NCI-H1436 (cell line): ENCODE results near the gene SOBP.

Source experiments
- DNase-seq: peaks from one replicate; lab custom pipeline; 2025; lab: John Stamatoyannopoulos, UW

SOBP gene

DNA sequence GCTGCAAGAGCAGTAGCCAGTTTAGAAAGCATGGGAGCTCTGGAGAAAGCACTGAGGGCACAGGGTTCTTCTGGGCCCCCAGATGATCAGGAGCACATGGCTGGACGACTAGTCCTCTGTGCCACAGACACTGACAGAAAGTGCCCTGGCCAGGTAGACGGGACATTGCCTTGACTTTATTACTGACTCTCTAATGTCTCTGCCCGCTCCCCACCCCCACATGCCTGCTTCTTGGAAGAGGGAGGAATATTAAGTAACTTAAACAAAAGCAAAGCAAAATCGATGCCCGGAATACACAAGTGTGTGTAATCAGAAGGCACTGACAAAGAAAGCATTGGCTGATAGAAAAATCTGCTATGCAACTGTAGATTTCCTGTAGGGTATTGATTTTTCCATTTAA is 99.3 kb downstream of the SOBP start:
- no peak for DNase-seq

DNA sequence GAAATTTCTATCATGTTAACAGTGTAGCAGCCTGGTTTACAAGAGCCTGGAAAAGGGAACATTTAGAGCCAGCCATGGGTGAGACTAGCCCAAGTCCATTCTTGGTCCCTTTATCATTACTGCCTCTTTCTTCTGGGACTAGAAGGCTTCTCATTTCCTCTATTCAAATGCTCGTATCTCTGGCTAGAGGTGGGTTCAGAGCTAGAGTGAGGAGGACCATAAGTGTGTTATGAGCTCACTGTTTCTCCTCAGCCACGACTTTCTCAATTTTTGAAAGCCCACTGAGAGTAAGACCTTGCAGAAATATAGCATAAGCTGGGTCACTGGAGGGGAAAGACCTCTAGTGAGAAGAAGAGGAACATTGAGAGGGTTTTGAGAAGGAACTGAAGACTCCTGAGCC is 100.0 kb downstream of the SOBP start:
- DNase-seq = no peak

DNA sequence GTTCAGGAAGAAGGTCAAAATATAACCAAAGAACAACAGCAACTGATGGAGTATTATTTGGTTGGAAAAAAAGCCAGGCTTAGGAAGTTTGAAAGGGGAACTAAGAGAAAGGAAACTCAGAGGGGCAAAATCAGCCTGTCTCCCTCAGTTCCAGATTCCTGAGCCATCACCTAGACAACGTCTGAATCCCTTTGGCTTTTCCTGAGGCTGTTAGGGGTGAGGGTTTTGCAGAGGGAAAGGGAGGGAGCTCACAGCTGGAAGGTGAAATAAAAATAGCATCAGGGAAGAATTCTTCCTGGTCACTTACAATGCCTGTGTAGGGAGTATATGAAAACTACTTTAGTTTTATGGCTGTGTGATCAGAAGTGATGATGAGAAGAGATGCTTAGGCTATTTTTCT is 100.5 kb downstream of the SOBP start:
- DNase-seq = no peak

DNA sequence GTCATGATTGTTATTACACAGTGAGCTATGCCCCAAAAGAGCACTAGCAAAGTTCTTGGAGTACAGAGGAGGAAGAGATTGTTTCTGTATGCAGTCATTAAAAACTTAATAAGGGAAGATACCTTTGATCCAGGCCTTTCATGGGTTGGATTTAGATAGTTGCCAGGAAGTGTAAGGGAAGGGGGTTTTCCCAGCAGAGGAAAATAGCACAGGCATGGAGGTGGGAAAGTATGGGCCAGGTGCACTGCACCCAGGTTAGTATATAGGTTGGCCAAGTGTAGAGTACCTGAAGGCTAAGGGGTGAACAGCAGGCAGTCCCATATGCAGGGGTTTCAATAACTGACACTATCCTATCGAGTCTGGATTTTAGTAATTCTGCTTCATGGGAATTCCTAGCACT is 101.4 kb downstream of the SOBP start:
- DNase-seq = no peak

DNA sequence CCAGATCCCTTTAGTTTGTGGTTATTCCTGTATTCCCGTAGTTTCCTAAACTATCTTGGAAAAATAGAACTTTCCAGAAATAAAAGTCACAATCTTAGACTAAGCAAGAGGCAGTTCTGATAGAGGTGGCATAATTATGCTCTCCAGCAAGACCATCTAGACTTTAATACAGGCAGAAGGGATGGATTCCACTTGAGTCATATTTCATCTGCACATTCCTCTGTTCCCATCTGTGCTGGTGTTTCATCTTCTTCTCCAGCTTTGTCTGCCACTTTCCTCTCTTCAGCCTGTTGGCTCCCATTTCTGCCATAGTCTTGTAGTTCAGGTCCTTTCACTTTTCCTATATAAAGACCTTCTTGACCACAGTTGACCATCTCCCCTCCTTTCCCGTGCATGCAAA is 102.9 kb downstream of the SOBP start:
- DNase-seq = no peak

DNA sequence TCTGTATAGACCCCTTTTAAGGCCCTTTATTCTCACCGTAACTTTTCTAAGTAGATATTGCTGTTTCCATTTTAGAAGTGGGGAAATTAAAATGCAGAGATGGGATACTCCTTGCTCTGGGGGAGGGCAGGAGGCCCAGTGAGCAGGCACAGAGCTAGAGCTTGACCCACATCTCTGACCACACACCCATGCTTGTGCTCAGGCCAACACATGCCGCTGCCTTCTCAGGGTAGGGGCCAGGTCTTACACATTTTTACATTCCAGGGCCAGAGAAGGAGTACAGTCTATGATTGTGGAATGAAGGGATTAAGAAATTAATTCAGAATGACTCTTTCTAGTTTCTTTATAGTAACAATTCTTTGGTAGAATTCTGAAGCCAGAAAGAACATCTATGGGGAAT is 104.8 kb downstream of the SOBP start:
- no peak for DNase-seq

DNA sequence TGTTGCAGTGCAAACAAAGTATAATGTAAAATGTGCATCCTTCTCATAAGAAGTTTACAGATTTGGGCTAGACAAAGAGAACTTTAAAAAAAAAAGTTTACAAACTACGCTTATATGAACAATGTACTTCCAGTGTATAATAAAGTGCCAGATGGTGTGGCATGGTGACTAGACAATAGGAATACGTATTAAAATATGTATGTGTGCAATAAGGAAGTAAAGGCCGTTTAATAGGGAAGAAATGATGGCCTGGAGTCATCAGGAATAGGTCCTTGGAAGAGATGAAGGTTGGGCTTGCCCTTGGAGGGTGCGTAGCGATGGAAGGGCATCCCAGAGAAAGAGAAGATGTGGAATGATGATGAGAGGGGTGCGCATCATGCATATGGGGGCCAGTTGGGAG is 108.2 kb downstream of the SOBP start:
- no peak for DNase-seq

DNA sequence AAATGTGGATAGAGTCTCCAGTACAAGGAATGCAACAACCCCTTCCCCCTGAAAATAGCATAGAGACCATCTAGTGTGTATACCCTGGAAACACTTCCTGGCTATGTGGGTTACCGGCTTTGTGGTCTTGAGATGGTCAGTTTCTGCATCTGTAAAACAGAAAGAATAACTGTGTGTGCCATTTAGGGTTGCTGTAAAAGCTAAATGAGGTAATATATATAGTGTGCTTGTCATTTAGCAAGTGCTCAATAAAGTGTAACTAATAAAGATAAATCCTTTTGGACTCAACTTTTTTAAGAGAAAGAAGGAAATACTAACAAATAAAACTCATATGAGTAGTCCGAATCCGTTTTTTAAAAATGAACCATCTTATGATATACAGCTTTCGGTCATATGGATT is 109.1 kb downstream of the SOBP start:
- no peak for DNase-seq

DNA sequence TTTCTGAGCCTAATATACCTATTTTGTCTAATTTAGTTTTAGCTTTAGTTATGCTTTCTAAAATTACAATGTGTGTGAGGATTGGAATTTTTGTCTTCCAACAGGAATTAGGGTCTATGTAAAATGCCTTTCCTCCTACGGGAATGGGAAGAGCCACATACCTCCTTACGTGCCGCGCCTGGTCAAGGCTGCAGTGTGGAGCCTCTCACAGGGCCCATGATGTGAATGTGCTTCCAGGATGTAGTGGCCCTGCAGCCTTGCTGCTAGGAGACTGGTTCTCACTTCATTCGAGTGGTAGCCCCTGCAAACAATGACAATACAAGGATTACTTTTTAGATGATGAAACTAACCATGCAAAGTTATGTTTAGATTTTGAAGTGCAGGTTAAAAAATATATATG is 110.2 kb downstream of the SOBP start:
- DNase-seq = no peak

DNA sequence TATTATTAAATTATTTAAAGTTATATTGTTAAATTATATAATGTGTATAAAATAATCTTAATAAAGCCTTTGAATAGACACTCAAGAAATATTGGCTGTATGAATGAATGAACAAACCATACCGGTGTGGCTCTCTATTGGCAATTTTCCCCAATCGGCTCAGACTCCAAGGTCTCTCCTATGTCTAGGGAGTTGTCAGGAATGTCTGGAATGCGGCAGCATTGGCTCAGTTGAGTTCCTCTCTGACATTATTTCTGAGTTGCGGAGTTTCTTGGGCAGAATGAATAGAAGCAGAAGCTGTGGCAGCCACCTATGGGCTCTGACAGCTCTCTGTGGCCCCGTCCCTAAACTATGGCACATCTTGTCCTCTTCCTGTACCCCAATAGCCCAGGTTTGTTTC is 111.0 kb downstream of the SOBP start:
- DNase-seq = no peak

DNA sequence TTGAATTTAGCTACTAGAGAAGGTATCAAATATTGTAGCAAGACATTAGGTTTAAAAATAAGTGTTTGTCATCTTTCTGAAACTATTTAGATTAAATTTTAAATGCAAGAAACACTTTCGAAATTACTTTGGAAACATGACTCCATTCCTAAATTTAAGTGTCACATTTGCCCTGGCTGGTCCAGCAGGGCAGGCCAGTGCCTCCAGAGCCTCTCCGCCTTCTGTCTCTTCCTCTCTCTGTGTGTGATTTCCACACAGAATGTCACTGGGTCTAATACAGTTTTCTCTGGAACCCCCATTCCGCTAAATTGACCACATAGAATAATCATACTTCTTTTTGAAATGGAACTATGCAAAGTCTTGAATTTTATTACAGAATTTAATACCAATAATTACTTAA is 111.5 kb downstream of the SOBP start:
- no peak for DNase-seq

DNA sequence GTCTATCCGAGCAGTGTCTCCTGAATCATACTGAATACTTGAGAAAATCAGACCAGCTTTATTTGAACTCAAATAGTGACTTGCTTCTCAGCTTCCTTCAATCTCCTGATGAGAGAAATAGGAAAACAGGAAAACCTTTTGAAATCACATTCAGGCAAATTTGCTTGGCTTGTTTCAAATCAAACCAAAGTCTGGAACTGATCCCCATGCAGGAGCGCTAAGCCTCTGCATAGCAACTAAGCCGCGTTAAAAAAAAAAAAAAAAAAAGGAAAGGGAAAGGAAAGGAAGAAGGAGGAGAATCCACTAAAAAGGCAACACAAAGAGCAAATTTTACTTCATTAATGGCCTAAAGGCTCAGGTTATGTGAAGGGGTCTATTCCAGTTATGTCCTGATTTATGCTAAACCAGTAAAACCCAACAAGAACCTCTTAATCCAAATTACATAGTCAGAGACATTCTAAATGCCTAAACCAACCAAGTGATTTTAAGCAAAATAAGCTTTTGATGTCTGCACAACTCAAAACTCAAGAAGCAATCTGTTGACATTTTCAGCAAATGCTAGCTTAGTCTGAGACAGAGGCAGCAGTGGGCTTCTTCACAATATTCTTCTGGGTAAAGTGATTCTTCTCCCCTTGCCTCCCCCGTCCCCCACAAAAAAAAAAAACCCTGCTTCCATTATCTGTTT is 112.5 kb downstream of the SOBP start:
- no peak for DNase-seq

DNA sequence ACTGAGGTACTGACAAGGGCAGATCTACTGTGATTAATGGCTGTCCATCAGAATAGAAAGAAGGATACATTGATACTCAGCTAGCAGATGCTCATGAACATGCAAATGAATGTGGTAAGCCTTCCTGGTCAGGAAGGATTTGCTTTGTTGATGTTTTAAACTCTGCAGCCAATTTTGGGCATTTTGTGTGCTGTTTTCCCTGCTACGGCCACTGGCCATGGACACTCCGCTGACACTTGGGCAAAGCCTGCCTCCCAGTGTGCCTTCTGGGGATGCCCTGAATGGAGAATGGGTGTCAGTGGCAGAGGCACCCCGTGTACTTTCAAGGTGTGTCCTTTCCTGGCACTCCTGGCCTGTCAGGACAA is 113.1 kb downstream of the SOBP start:
- DNase-seq = no peak

DNA sequence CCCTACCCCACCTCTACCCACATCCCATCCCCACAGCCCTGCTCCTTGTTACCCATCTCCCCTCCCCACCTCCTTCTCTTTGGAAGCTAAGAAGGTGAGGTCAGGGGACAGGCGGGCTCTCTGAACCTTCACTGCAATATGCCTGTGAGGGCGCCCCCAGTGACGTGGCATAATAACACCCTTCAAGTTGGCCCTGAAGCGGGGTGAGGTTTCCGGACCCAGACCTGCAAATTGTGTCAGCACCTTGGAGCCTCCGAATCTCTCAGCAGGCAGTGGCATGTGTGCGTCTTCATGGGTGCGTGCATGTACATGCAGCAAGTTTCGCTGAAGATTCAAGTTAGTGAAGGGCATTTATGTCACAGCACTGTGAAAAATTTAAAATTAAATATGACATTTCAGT is 114.6 kb downstream of the SOBP start:
- no peak for DNase-seq

DNA sequence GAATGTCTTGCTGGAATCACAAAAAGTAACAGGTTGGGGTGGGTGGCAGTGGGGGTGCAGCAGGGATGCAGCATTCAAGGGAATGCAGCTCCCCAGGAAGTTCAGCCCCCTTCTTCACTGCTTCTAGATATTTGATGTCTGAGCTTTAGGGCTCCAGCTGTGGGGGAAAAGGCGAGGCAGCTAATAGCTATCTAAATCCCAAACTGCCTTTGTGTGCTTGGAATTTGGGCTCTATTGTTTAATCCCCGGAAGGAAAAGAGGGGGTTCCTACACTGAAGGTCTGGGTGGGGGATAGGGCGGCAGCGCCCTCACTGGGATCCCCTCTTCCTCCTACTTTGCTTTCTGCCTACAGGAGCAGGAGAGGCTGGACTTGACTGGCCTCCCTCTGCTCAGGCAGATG is 116.5 kb downstream of the SOBP start:
- DNase-seq = no peak

DNA sequence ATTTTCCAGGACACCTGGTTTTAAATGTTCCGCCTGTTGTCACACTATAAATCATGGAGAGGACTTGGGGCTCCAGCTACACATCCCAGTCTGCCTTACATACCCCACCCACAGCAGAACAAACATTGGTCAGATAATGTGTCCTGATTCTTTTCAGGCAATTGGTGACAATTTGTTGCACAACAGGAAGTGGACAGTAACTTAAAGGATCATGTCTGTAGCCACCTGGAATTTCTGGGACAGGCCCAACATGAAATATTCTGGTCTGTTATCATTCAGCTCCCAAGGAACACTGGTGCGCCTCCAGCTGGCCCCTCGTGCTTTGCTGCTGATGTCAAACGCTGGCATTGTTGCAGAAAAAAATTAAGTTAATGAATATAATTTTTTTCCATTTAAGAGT is 117.2 kb downstream of the SOBP start:
- no peak for DNase-seq

DNA sequence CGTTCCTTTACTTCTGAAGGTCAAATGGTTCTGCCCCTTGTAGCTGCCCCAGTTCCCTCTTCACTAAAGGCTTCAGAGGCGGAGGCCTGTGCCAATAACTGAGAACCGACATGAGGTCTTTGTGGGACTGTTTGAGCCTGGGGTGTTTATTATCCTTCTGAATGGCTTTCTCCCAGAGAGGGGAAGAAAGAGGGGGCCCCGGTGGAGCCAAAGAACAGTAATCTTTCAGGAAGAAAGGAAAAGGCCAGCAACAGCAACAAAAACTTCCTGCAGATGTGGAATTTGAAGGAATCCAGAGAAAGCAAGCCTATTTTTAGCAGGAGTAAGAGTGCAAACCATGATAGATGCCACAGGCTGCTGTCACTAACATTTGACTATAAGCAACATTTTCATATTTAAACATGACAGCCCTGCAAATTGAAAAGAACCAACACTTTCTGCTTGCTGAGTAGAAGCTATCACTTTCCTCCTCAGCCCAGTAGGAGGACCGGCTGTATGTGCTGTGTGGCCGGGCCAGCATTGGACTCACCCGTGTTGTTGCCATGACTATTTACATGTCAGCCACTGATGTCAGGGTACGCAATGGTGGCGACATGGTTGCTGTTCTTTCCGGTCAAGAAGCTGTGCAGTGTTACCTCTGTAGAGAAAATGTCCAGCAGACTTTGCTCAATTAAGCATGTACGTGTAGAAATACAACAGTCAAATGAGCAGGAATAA is 121.3 kb downstream of the SOBP start:
- no peak for DNase-seq

DNA sequence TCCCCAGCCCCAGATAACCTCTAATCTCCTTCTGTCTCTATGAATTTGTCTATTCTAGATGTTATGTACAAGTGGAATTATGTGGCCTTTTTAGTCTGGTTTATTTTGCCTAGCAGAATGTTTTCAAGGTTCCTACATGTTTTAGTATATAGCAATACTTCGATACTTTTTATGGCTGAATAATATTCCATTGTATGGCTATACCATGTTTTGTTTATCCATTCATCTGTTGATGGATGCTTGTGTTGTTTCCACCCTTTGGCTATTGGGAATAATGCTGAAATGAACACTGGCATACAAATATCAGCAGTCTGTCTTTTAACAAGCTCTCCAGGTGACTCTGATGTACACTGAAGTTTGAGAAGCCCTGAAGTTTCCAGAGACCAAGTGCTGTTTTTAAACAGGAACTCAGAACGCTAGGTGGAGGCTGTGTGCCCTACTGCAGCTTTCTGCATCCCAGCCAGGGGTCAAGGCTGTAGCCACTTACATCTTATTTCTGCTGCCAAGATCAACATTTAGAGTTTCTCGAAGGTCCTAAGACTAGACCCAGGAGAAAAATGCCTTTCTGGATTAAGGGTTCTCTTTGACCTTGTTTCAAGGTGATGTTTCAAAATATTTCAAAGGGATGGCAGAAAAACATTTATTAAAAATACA is 123.0 kb downstream of the SOBP start:
- no peak for DNase-seq

DNA sequence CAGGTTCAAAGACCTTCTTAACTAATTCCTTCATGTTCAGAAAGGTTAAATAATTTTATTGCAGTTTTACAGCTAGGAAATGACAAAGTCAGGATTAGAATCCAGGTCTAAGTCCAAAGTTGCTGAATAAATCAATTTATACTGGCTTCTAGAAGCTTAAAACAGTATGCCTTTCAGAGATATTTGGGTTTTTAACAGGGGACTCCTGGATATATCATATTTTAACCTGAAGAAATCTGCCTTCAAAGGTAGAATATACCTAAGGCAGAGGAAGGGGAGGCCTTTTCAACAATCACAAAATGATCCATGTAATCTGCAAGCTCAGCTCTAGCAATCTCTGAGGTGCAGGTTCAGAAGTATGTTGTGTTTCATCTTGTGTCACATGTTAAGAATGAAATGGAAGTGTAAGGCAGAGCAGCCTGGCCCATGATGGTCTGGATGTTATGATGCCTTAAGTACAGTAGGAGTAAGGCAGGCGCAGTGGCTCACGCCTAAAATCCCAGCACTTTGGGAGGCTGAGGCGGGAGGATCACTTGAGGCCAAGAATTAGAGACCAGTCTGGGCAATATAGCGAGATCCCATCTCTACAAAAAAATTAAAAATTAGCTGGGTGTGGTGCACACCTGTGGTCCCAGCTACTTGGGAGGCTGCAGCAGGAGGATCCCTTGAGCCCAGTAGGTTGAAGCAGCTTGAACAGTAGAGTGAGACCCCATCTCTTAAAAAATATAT is 123.9 kb downstream of the SOBP start:
- DNase-seq = no peak

DNA sequence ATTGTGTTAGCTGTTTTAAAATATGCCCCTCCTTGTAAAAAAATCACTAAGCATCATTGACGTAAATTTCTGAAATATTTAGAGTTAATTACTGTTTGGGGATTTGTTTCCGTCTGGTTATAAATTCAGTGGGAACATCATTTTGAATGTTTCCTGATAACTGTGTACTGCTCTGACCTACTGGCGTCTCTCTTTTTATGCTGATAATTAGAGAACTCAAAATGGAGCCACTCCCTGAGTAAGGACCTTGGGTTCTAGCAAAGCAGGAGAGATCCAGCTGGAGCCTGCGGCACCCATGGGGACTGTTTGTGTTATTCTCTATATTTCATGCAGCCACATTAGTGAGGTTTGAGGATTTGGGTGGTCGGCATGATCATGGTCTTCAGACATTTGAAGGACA is 124.9 kb downstream of the SOBP start:
- DNase-seq = no peak

DNA sequence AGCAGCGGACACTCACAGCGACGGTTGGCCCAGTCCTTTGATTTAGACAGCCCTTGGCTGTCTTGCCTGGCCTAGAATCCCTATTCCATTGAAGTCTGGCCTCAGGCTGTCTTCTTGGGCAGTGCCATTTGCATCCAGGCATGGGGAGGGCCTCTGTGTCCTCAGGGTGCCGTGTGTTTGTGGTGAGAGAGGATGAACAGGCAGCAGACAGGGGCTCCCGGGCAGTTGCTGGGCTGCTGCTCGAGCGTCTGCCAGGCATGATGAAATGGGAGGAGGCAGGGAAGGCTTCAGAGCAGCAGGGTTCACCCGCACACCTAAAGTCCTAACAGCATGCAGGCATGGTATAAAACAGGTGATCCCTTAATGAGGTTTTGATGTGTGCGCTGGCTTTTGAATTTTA is 126.9 kb downstream of the SOBP start:
- DNase-seq = no peak

DNA sequence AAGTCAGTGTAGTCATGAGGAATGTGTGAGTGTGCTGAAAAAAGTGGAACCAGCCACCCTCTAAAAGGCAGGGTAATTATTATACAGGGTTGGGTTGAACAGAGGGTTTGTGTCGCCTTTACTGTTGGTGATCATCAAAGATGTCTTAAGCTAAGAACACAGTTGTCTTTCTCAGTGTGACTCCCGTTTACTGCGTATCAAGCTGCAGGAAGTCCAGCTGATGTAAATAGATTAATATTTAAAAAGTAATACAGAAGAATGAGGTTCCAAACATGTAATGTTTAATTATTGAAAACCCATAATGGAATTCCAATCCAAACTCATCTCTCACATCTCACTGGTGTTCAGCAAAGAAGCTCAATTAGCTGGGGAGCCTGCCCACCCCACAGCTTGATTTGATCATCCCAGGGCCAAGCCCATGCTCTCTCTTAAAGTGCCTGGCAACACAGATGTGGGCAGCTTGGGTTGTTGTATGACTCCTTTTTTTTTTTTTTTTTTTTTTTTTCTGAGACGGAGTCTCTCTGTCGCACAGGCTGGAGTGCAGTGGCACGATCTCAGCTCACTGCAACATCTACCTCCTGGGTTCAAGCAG is 127.5 kb downstream of the SOBP start:
- no peak for DNase-seq

DNA sequence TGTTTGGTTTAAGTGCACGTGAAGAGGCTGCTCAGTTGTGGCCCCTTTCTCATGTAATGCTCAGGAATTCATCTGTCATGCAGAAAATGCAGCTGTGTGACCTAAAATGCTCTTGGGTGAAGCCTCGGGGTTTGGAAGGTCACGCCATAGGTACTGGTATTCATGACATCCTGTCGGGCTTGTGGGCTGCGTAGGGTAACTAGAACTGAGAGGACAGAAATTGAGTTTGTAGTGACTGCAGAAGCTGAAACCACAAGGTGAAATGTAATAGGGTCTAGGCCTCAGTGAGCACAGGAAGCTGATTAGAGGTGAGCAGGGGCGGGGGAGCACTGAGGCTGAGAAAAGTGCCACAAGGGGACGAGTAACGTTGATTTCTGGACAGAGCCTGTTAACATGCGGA is 128.8 kb downstream of the SOBP start:
- no peak for DNase-seq
